Measurements from ENCODE around the gene JAZF1.
"Not testable (repeated sequence)": the region's sequence is repeated elsewhere in the genome, so short reads cannot be mapped to it uniquely, and the experiment has no call there.

JAZF1 gene

DNA sequence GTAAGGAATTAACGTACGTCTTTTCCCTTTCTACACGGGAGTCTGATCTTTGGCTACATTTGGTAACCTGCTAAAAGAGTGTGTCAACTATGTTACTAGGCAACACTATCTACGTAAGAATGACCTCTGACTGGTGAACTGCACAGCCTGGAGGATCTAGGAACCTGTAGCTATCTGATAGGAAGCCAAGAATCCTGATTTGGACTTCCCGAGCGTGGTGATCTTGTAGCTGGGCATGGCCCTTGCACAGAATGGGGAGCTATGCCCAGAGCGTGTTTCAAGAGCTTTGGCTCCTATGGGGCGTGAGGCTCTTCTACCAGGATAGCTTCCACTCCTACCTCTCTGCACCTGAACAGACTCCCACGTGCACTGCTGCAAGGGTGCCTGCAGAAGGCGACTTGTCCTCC is 283.2 kb downstream of the JAZF1 start:
- no peak for DNase-seq

DNA sequence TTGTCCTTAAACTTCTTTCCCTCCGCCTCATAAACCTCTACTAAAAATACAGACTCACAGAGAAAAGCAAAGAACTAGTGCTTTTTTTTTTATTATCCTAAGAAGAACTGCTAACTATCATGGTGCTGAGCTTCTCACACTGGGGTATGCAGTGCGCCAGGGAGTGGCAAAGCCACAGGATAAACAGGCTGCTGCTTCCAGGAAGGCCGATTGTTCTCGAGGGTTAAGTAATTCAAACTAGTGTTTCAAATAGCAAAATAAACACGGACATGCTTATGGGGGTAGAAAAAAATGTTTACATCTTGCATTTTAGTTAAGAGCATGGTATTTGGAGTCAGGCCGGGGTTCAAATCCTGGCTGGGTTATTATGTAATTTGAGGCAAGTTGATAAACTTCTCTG is 283.6 kb downstream of the JAZF1 start:
- DNase-seq = no peak

DNA sequence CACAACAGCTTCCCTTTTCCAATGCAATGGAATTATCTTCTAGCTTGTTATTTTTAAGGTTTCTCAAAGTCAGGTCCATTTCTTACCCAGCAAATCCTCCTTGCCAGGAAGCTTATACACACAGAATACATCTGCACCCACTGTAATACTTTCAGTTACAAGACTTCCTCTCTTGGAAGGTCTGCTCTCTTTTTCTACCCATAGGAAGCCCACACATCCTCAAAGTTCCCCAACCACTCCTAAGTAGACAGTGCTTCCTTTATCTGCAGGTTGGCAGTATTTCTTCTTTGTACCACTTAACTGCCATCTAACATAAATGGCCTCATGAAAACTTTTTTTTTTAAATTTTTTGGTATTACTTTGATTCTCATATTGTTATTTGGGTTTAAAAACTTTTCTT is 285.0 kb downstream of the JAZF1 start:
- DNase-seq = no peak

DNA sequence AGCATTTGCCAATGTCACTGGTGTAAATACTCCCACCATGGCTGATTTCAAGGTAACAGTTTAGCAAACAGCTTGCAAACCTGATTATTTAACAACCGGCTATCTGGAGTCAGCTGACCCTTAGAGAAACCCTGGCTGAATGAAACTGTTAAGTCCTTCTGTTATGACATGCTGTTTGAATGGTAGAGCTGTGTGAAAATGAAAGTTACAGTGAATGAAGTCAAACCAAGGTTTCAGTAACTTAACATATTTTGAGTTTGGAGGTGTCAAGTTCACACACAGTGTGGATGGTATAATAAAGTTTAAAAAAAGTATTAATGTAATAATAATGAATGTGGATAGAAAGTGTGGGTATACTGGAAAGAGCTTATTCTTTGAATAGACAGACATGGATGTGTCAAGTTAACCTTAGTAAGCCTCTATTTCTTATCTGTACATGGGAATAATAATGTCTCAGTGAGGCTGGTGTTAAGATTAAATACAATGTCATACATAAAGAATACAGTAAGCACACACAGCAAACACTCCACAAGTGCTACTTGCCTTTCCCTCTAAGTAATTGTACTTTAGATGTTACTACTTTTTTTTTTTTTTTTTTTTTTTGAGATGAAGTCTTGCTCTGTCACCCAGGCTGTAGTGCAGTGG is 290.3 kb downstream of the JAZF1 start:
- DNase-seq = no peak

DNA sequence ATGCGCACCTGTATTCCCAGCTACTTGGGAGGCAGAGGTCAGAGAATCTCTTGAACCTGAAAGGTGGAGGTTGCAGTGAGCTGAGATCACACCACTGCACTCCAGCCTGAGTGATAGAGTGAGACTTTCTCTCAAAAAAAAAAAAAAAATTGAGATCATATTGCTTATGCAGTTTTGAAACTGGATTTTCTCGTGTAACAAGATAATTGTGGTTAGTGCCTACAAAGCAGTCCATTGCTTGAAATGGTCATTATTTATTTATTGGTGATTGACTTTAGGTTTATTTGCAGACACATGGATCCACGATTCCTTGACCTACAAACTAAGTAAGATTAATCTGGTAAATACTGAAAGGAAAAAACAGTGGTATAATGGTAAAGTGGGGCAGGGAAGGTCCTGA is 290.8 kb downstream of the JAZF1 start:
- no peak for DNase-seq

DNA sequence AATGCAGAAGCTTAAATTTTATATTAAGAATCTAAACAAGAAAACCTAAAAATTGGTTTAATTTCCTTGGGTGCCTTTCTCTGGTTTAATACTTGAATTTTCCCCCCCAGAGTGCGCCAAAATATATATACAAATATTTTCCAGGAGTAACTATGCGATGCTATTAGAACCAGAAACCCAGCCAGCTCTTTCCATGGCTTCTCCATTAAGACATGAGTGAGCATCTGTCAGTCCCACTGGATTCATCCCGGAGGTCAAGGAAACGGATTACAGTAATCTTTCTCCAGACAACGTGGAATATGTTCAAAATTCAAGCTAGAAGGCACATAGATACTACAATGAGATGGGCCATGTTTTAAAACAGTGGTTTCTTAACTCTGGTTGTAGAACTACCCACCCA is 291.9 kb downstream of the JAZF1 start:
- no peak for DNase-seq

DNA sequence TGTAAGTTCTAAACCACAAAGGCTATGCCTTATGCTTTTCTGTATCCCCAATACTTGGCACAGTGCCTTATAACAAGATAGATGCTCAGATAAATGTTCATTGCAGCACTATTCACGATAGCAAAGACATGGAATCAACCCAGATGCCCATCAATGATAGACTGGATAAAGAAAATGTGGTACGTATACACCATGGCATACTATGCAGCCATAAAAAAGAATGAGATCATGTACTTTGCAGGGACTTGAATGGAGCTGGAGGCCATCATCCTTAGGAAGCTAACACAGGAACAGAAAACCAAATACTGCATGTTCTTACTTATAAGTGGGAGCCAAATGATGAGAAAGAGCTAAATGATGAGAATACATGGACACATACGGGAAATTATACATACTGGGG is 293.9 kb downstream of the JAZF1 start:
- not testable (repeated sequence) for DNase-seq

DNA sequence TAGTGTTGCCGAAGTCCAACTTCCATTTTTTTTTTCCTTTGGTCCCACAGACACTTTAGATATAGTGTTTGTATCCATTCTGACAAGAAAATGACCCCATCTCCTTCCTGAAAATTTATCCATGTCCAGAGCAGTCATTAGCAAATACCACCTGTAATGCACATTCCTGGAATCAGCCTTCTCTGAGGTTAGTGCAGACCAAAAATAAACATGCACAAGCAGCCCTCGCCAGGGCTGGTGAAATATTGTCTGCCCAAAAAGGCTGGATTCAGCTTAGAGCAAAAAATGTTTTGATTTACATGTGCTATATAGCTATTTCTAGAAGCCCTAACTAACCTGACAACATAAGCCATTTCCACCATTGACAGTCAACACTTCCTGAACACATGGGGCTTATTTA is 294.9 kb downstream of the JAZF1 start:
- no peak for DNase-seq

DNA sequence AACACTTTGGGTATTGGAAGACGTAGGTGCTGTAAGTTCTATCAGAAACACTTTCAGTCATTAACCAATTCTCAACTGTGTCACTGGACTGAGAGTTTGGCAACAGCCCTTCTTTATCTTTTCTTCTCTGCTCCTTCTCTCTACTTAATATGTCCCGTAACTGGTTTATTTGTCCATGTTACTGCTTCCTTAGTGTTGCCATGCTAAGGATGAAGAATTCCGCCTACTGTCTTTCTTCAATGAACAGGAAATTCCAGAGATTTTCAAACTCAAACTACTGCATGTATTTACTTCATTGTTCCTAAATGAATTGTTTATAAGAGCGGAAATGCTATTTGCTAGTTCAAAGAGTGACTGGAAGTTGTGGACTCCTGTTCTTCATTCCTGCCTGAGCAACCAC is 296.9 kb downstream of the JAZF1 start:
- peak; percentile 10 for DNase-seq

DNA sequence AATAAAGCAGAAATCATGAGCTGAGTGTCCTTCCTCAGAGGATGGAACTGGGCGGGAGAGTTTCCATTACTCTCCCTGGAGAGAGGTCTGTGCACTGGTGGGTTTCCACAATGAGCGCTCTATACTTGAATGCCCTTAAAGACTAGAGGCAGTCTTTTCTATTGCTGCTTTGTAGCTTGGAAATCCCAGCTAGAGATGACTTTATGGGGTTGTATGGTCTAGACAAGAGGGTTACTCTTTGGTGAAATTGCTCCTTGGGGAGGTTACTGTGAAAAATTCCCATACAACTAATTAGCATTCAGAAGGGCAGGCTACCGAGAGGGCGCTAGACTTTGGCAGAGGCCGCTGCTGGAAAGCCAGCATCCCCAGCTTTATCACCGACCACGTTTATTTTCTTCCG is 303.8 kb downstream of the JAZF1 start:
- no peak for DNase-seq

DNA sequence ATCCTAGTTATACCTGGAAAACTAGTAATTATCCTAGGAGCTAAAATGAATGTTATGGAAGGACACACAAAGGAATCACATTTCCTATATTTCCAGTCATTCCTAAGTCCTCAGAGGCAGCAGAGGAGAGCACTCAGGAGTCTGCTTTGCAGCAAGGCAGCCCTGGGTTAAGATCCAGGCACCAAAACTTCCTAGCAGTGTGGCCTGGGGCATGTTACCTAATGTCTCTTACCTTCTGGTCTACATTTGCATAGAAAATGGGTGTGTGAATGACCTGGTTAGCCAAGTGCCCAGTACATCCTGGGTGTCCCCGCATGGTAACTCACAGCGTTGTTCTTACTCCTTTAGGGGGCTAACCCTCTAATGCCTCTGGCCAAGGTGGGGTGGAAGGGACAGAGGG is 304.8 kb downstream of the JAZF1 start:
- DNase-seq = no peak

DNA sequence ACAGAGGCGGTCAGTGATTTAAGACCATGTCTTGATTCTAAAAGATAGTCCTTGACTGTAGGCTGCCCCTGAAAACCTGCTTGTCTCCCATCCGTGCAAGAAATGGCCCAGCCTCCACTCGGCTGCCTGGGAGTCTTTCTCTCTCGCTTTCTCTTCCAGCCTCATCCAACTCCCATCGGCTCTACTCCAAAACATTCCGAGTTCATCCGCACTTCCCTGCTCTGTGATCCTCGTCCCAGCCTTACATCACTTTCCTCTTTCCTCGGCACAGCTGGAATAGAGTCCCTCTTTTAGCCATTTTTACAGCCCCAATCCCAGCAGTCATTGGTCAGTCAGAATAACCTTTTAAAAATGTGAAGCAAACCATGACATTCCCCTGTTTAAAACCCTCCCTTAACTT is 305.5 kb downstream of the JAZF1 start:
- no peak for DNase-seq

DNA sequence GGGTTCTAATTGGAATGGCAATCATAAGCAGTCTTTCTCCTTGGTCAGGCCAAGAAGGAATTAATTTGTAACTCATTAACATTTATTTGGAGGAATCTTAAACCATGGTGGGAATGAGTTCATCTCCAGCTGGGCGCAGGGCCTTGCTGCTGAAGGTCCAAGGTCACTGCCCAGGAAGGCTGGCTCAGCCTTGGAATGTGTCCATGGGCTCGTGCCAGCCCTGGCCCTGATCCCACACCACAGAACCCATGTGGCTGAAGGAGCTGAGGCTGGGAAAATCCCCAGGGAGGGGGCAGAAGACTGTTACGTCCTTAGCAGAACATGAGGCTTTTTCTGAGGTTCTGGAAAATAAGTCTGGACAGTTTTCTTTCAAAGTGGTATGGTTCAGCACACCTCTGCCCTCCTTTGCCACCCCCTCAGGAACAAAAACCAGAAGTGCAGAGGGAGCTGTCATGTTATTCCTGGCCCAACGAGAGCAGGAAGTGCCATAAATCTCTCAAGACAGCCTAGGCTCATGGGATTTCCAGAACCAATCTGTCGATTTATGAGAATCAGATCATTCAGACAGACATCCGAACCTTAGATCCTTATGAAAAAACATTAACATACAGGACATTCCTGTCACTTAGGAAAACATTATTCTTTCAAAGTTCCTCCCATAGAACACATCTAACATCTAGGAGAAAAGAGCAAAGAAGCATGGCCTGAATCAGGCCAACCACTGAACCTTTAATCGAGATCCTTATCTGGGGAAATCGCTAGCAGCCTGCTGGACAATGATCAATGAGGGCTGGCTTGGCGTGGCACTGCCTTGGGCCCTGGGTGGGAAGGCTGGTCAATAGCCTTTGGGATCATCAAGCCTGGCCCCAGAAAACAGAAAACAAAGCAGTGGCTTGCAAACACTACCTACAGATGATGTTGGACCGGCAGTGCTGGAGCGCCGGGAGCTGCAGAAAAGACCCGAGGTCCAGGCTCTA is 306.3 kb downstream of the JAZF1 start:
- DNase-seq = peak; percentile 10

DNA sequence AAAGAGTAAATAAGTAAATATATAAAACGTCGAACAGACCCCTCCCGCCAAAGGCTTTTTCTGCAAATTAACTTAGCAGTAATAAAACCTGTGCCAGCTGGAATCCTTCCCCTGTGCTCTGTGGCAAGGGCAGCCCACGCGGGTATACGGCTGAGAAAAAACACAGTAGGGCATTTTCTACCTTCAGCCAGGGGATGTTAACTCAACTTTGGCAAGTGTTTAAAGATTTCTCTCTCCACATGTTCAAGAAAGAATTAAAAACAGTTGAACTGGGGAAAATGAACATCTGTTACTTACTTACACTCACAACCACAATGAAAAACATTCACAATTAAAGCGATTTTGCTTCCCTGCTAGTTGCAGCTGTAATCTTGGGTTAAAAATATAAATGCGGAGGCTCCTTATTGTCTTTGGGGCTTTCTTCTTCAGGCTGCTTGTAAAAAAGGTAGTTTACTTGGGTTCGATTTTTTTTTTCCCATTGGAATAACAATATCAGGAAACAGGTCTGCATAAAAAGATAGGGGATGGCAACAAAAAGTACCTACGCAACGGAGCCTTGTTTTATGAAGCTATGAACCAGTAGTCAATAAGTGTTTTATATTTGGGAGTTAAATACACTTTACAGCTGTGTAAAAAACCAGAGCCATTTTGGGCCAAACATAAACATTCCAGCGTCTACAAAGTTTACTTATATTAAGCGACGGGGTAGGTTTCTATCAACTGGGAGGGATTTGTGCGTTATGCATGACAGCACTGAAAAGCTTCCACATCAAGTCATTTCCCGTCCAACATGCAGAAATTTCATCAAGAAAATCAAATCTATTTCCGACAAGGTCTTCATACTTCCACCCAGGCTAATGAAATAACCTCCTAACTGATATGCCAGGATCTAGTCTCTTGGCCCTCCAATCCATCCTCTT is 308.0 kb downstream of the JAZF1 start:
- DNase-seq = peak; percentile 7

DNA sequence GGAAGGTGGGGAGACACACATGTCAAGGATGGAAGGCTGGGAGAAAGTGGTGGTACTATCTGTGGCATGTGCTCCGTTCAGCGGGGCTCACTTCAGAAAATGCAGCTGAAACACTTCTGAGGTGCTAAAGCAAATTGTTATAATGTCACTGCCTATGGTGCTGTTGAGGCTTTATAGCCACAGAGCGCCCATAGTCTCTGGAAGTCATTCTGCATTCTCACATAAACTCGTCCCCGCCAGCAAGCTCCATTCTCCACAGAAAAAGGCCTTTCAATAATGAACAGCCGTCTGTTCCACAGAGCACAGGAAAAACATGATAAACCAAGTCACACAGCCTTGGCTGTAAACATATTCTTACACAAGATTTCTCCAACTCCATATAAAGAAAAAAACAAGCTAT is 308.7 kb downstream of the JAZF1 start:
- DNase-seq = no peak

DNA sequence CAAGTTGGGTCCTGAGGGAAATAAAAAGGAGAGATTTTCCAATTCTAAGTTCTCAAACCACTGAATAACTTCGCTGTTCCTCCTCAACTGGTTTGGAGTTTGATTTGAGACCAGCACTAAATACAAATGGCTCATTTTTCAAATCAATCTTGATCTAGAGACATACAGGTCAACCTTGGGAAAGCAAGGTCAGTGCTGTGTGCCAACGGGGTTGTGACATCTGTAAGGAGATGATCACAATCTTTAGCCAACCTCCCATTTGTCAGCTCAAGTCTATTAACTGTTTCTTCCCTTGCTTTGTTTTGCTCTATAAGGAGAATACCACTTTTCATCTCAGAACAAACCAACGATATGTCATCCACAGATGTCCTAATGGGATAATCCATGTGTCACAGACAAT is 309.5 kb downstream of the JAZF1 start:
- no peak for DNase-seq

DNA sequence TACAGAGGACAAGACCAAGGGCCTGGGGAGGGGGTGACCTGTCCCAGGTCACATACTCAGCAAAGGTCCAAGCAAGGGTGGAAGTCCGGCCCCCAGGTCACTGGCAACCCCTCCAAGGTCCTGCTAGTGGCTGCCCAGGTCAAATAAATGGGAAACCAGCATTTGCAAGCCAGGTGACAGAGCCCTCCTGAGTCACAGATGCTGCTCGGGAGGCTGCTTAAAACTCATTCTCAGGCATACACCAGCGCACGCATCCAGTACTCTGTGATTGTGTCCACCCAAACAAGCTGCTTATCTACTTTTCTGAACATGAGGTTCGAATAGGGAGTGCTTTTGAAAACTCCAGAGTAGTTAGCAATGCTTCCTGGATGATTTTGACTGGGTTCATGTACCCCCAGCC is 310.0 kb downstream of the JAZF1 start:
- no peak for DNase-seq

DNA sequence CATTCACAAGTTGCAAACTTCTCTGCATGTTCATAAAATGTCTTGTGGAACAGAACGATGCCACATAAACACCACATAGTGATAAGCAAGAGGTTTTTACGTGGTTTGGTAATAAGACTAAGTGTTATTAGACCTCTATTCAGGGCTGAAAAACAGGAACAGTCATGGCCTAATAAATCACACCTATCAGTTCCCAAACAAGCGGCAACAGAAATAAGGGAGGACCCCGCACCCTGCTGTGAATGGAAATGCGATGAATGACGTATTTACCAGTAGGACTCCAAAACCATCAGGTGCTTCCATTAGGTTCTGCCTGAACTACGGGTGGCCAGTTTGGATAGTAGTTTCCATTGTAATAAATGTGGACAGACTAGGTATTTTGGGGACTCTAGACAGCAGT is 311.5 kb downstream of the JAZF1 start:
- no peak for DNase-seq

DNA sequence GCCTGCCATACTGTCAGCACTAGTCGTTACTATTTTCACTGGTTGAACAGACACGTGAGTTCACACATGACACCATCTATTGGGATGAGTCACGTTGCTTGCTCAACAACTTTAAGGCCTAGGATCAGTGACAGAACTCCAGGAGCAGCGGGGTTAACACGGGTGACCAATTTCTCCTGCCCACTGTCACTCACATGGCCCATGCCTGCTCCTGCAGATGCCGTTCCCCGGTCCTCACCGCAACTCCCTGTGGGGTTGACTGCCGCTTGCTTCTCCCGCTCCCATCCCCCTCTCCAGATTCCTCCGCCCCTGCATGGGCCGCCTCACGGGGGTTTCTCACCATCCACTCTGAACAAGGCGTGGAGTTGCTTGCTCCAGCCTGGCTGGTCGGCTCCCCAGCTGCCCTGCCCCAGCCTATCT is 312.5 kb downstream of the JAZF1 start:
- DNase-seq = peak; percentile 16

DNA sequence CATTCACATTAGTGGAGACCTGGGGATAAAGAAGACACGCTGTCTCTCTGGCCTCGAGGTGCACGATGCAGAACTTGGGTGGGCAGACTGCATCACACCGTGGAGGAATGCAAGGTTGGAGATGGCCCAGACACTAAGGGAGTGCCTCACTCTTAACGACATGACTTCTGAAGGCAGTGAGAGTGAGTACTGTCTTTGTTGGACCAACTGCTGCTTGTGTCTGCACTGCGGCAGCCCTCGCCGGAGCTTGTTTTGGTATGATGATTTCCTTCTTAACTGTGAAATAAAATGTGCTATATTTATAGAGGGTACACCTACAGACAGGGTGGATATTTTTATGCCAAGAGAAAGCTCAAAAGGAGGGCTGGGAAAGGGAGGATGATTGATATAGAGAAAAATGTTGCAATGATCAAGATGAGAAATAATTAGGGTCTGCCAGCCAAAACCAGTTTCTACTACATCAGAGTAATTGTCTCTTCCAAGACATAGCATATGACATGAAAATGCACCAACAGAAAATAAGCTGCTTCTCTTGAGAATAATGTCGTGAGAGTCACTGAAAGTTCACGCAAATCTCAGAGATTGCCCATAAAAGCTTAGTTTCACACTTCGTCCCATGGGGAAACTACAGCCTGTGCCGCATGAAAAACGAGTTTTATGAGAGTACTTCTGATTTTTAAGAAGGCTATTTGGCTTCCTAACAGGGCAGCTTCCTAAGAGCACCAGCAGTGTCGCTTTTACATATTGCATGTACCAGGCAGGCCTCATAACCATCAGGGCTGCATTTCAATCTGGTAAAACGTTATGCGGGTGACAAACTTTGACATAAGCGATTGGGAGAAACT is 313.5 kb downstream of the JAZF1 start:
- DNase-seq = no peak

DNA sequence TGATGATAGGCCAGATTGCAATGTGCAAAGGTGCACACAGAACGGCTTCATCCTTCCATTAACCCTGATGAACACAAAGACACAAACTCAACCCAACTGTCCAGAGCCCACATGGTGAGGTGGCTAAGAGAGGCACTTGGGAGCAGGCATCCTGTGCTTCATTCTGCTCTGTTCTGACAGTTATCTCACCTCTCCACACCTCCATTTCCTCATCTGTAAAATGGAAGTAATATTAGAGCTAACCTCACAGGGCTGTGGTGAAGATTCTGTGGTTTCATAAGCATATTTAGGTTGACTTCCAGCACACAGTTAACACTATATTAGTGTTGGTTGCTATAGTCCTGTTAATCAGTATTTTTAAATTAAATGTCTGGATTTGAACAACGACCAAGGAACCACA is 314.3 kb downstream of the JAZF1 start:
- no peak for DNase-seq

DNA sequence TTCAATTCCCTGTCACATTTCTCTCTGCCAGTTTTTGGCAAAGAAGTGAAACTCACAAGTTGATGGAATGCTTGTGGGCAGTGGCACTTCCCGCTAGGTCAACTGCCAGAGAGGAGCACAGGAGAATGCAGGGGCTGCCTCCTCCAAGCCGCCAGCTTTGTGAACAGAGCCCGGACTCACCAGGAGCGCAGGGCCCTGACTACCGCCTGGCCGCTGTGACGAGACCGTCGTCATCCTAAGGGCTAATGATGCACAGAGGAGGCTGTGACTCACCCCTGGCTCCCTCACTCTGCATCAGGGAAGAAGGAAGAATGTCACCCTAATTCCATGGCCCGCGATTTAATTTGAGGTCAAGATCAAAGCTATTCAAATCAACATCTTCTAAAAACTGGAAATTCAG is 316.7 kb downstream of the JAZF1 start:
- peak; percentile 12 for DNase-seq

Measured in fibroblast of upper back skin (primary cell).